ENCODE measurements around the gene GRM2.

Gene GRM2

DNA sequence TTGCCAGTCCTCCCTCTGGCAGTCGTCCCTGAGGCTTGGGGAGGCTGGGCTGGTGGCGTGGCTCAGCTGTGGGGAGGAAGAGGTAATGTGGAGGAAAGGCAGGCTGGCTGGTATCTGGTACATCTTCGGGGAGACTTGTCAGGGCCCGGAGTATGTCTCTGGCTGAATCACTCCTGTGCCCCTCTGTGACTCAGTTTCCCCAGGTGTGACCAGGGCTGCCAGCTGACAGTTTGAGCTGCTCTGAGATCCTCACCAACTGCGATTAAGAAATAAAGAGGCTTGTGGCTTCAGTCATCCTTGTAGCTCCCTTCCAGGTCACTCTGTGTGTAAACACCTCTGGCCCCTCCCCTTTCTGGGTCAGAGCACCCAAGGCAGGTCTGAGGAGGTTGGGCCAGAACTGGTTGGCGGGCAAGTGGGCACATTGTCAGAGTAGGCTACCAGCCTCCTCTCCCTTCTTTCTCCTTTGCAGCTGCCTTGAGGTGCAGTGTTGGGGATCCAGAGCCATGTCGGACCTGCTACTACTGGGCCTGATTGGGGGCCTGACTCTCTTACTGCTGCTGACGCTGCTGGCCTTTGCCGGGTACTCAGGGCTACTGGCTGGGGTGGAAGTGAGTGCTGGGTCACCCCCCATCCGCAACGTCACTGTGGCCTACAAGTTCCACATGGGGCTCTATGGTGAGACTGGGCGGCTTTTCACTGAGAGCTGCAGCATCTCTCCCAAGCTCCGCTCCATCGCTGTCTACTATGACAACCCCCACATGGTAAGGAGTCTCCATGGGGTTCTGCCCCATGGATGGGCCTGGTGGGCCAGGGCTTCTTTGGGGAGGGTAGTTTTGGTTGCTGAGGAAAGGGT is 32.8 kb upstream of the GRM2 start:
- no peak for DNase-seq (ENCODE audit: insufficient read length, low spot score)
- FAIRE-seq: no peak
- no peak for TF ChIP-seq POLR2A (IDR thresholded peaks at IDR 0.05; ENCODE audit: low read depth, low read length)

DNA sequence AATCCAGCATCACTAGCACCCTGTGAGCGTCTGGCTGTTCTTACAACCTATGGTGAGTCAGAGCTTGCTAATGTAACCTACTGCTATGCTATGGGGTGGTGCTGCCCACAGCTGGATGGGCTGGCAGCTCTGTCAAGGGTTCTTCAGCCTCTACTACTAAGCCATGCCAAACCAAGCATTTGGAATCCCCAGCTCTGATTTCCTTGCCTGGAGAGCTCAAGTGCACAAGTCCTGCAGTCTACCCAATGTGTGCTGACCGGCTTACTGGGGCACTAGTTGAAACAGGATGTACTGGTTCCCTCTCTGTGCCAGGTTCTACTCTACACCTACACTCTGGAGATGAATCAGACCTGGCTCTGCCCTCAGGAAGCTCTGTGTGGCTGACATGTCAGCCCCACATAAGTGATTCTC is 31.7 kb upstream of the GRM2 start:
- TF ChIP-seq POLR2A (IDR thresholded peaks at IDR 0.05; ENCODE audit: low read depth, low read length): no peak
- peak; percentile 91 for DNase-seq (ENCODE audit: insufficient read length, low spot score)
- FAIRE-seq: peak; percentile 78

DNA sequence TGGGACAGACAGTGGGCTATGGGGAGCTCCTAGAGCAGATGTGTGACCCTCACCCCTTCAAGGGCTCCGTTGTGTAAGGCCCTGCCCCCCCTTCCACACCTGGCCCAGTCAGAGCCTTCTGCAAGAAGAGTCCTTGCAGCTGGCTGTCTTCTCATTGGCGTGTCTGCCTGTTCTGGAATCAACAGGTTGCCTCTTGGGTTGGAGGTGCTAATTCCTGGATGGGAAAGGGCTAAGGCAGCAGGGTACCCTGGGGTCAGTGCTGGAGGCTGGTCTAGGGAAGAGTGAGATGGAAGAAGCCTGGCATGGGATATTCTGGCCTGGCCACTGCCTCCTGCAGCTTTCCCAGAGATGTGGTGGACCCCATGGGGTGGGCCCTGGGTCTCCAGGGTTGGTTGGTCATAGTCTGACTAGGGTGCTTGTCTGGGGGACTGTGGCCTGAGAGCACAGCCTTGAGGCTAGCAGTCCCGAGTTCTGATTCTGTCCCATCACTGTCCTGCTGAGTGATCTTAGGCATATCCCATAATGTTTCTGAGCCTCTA is 30.7 kb upstream of the GRM2 start:
- TF ChIP-seq POLR2A (IDR thresholded peaks at IDR 0.05; ENCODE audit: low read depth, low read length): no peak
- DNase-seq (ENCODE audit: insufficient read length, low spot score): no peak
- FAIRE-seq: no peak

- no peak for TF ChIP-seq POLR2A (IDR thresholded peaks at IDR 0.05; ENCODE audit: low read depth, low read length)
- FAIRE-seq (no peak), DNase-seq (ENCODE audit: insufficient read length, low spot score) (no peak)
Measured at GRCh38 chr3:51677358-51677757, 29.5 kb upstream of the GRM2 start.

DNA sequence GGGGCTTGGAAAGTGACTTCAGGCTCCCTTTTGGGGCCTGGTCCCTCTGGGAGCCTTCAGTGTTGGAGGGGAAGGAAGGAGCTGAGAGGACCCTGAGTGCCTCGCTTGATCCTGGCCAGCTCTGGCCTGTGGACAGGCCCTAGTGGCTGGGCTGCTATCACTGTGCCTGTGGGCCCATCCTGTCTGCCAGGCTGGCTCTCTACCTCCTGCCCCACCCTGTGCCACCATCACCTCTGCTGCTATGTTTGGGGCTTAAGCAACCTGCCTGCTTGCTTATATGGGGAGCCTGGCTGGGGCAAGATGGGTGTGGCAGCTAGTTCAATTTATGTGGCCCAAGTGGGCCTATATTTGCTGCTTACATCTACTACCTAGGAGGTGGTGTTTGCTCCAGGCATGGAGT is 28.7 kb upstream of the GRM2 start:
- TF ChIP-seq POLR2A (IDR thresholded peaks at IDR 0.05; ENCODE audit: low read depth, low read length): no peak
- FAIRE-seq (no peak), DNase-seq (ENCODE audit: insufficient read length, low spot score) (no peak)

GRCh38 chr3:51678641-51679040 is 28.2 kb upstream of the GRM2 start:
- TF ChIP-seq POLR2A (IDR thresholded peaks at IDR 0.05; ENCODE audit: low read depth, low read length): no peak
- FAIRE-seq (no peak), DNase-seq (ENCODE audit: insufficient read length, low spot score) (no peak)

GRCh38 chr3:51679318-51679717 is 27.6 kb upstream of the GRM2 start:
- DNase-seq (ENCODE audit: insufficient read length, low spot score) (no peak), FAIRE-seq (no peak)
- no peak for TF ChIP-seq POLR2A (IDR thresholded peaks at IDR 0.05; ENCODE audit: low read depth, low read length)

GRCh38 chr3:51679777-51680176 is 27.1 kb upstream of the GRM2 start:
- FAIRE-seq (no peak), DNase-seq (ENCODE audit: insufficient read length, low spot score) (no peak)
- no peak for TF ChIP-seq POLR2A (IDR thresholded peaks at IDR 0.05; ENCODE audit: low read depth, low read length)

- DNase-seq (ENCODE audit: insufficient read length, low spot score) (no peak), FAIRE-seq (no peak)
- no peak for TF ChIP-seq POLR2A (IDR thresholded peaks at IDR 0.05; ENCODE audit: low read depth, low read length)
Measured at GRCh38 chr3:51680196-51680595, 26.7 kb upstream of the GRM2 start.

GRCh38 chr3:51680663-51681230 is 26.1 kb upstream of the GRM2 start:
- DNase-seq (ENCODE audit: insufficient read length, low spot score) (no peak), FAIRE-seq (no peak)
- TF ChIP-seq POLR2A (IDR thresholded peaks at IDR 0.05; ENCODE audit: low read depth, low read length): no peak

GRCh38 chr3:51681453-51681852 is 25.4 kb upstream of the GRM2 start:
- no peak for TF ChIP-seq POLR2A (IDR thresholded peaks at IDR 0.05; ENCODE audit: low read depth, low read length)
- no peak for FAIRE-seq
- DNase-seq (ENCODE audit: insufficient read length, low spot score): peak; percentile 66

- no peak for TF ChIP-seq POLR2A (IDR thresholded peaks at IDR 0.05; ENCODE audit: low read depth, low read length)
- peak; percentile 72 for FAIRE-seq
Measured at GRCh38 chr3:51682079-51682478, 24.8 kb upstream of the GRM2 start.

DNA sequence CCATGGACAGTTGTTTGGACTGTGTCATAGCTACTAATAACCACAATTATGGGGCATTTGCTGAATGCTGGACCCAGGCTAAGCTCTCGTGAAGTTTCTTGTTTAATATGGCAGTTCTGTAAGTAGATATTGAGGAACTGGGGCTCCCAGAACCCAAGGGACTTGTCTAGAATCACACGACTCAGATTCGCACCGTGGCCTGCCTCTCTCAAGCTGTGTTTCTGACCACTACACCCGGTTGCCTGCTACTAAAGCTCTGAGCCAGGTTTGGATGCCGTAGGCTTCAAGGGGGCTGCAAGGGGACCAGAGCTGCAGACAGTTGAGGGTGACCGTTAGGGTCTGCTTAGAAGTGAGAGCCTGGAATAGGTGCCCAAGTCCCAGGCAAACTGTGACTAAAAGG is 24.3 kb upstream of the GRM2 start:
- no peak for TF ChIP-seq POLR2A (IDR thresholded peaks at IDR 0.05; ENCODE audit: low read depth, low read length)
- no peak for DNase-seq (ENCODE audit: insufficient read length, low spot score)
- no peak for FAIRE-seq

More at GRCh38 chr3:51682079-51682478, 24.8 kb upstream of the GRM2 start:
- DNase-seq (ENCODE audit: insufficient read length, low spot score): peak; percentile 93

DNA sequence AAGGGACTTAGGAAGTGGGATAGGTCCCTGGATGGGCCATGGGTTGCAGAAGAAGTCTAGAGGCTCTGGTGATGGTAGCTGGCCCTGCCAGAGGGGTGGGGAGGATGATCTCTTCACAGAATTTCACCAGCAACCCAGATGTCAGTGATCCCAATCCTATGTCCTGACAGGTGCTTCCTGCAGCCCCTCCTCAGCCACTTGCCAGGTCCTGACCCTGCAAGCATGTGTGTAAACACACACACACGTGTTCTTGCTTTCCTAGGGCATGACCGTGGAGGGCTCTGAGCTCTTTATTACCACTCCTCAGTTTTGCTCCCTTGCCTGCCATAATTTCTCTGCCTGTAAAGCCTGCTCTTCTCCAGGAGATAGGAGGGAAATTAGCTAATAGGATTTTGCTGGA is 23.3 kb upstream of the GRM2 start:
- no peak for DNase-seq (ENCODE audit: insufficient read length, low spot score)
- no peak for FAIRE-seq
- no peak for TF ChIP-seq POLR2A (IDR thresholded peaks at IDR 0.05; ENCODE audit: low read depth, low read length)

All from H54 (cell line).